ENCODE results near the gene SUSD4. TPM values are rescaled to one million over a fixed set of nuclear protein-coding genes. Genes with fewer than 3 reads are reported as not detected.

The SUSD4 gene
- total RNA-seq, 1 experiment from 2014 or later = 3.2 TPM

- Histone ChIP-seq H4K20me1 (ENCODE audit: insufficient read depth) (no peaks in the 10 kb centered on the region), H3K4me3 (no peak overlapping the region), H3K9me3 (ENCODE audit: insufficient read depth, low read depth) (no peaks in the 10 kb centered on the region), H3K4me2 (no peak overlapping the region), H2AFZ (no peak overlapping the region), H3K27me3 (ENCODE audit: insufficient read depth, low read depth) (0 out of 2 replicates have a peak, but pooled peaks cover 8% of the 10 kb centered on the region), H3K4me1 (replicated peaks; ENCODE audit: insufficient read depth) (no peaks in the 10 kb centered on the region), H3K36me3 (ENCODE audit: low read depth) (no peaks in the 10 kb centered on the region), H3F3A (ENCODE audit: insufficient read depth, low read depth) (no peaks in the 10 kb centered on the region), H3K9me2 (ENCODE audit: insufficient read depth) (no peaks in the 10 kb centered on the region), H3K27ac (no peak overlapping the region), H3K79me2 (ENCODE audit: low read depth) (no peaks in the 10 kb centered on the region)
- no peak for TF ChIP-seq EZH2 (IDR thresholded peaks at IDR 0.05; ENCODE audit: low read depth)
- no peak for TF ChIP-seq CTCF (conservative IDR thresholded peaks at IDR 0.05)
- no TSS peak for BruUV-seq (replicated peaks)
- DNase-seq = no peak
- ChIA-PET CTCF (no interaction called here), POLR2A (ENCODE audit: unreplicated experiment) (no interaction called here)
- intact Hi-C loops (cut with micrococcal nuclease; ENCODE audit: unreplicated experiment) = no loop called here
Measured at GRCh38 chr1:223270155-223270554, 93.8 kb downstream of the SUSD4 start.

- POLR2A ChIA-PET (ENCODE audit: unreplicated experiment) = no interaction called here
- Histone ChIP-seq H3F3A (ENCODE audit: insufficient read depth, low read depth) (no peaks in the 10 kb centered on the region), H3K4me3 (no peak overlapping the region), H3K9me3 (ENCODE audit: insufficient read depth, low read depth) (no peaks in the 10 kb centered on the region), H3K4me2 (no peak overlapping the region), H3K27me3 (ENCODE audit: insufficient read depth, low read depth) (0 out of 2 replicates have a peak, but pooled peaks cover 8% of the 10 kb centered on the region), H3K36me3 (ENCODE audit: low read depth) (no peaks in the 10 kb centered on the region), H3K9me2 (ENCODE audit: insufficient read depth) (no peaks in the 10 kb centered on the region), H3K4me1 (replicated peaks; ENCODE audit: insufficient read depth) (no peaks in the 10 kb centered on the region), H3K79me2 (ENCODE audit: low read depth) (no peaks in the 10 kb centered on the region), H2AFZ (no peak overlapping the region), H4K20me1 (ENCODE audit: insufficient read depth) (no peaks in the 10 kb centered on the region), H3K27ac (no peak overlapping the region)
- CTCF ChIA-PET = no interaction called here
- no peak for TF ChIP-seq EZH2 (IDR thresholded peaks at IDR 0.05; ENCODE audit: low read depth)
- TF ChIP-seq CTCF (conservative IDR thresholded peaks at IDR 0.05) = no peak
- no TSS peak for BruUV-seq (replicated peaks)
- intact Hi-C loops (cut with micrococcal nuclease; ENCODE audit: unreplicated experiment) = no loop called here
- DNase-seq = no peak
Measured at GRCh38 chr1:223269006-223269405, 95.0 kb downstream of the SUSD4 start.

- H3K27me3 ChIP-seq (ENCODE audit: insufficient read depth, low read depth) = 0 out of 2 replicates have a peak, but pooled peaks cover 8% of the 10 kb centered on the region
- no peak for DNase-seq
- no peak overlapping the region for H2AFZ ChIP-seq
- H3K4me2 ChIP-seq = no peak overlapping the region
- no peaks in the 10 kb centered on the region for H3F3A ChIP-seq (ENCODE audit: insufficient read depth, low read depth)
- CTCF ChIA-PET = no interaction called here
- no peaks in the 10 kb centered on the region for H3K9me2 ChIP-seq (ENCODE audit: insufficient read depth)
- POLR2A ChIA-PET (ENCODE audit: unreplicated experiment) = no interaction called here
- no peaks in the 10 kb centered on the region for H3K9me3 ChIP-seq (ENCODE audit: insufficient read depth, low read depth)
- H3K27ac ChIP-seq = no peak overlapping the region
- H3K4me1 ChIP-seq (replicated peaks; ENCODE audit: insufficient read depth) = no peaks in the 10 kb centered on the region
- TF ChIP-seq CTCF (conservative IDR thresholded peaks at IDR 0.05) (no peak), EZH2 (IDR thresholded peaks at IDR 0.05; ENCODE audit: low read depth) (no peak)
- no TSS peak for BruUV-seq (replicated peaks)
- intact Hi-C loops (cut with micrococcal nuclease; ENCODE audit: unreplicated experiment) = no loop called here
- H3K36me3 ChIP-seq (ENCODE audit: low read depth) = no peaks in the 10 kb centered on the region
- H4K20me1 ChIP-seq (ENCODE audit: insufficient read depth) = no peaks in the 10 kb centered on the region
- no peaks in the 10 kb centered on the region for H3K79me2 ChIP-seq (ENCODE audit: low read depth)
- no peak overlapping the region for H3K4me3 ChIP-seq
Measured at GRCh38 chr1:223266632-223267172, 97.3 kb downstream of the SUSD4 start.

Data from PC-9 (cell line).